GM18870 (cell line): Measurements from ENCODE around the gene QKI.
"Not testable (repeated sequence)": the region's sequence is repeated elsewhere in the genome, so short reads cannot be mapped to it uniquely, and the experiment has no call there.

ENCODE experiments used
- ATAC-seq: cut with Tn5 transposase; IDR thresholded peaks from one replicate; pipeline ENCODE4 v1.9.1; 2021; ENCODE audit warnings: moderate library complexity; ENCODE audit not compliant: unreplicated experiment

The QKI gene

DNA sequence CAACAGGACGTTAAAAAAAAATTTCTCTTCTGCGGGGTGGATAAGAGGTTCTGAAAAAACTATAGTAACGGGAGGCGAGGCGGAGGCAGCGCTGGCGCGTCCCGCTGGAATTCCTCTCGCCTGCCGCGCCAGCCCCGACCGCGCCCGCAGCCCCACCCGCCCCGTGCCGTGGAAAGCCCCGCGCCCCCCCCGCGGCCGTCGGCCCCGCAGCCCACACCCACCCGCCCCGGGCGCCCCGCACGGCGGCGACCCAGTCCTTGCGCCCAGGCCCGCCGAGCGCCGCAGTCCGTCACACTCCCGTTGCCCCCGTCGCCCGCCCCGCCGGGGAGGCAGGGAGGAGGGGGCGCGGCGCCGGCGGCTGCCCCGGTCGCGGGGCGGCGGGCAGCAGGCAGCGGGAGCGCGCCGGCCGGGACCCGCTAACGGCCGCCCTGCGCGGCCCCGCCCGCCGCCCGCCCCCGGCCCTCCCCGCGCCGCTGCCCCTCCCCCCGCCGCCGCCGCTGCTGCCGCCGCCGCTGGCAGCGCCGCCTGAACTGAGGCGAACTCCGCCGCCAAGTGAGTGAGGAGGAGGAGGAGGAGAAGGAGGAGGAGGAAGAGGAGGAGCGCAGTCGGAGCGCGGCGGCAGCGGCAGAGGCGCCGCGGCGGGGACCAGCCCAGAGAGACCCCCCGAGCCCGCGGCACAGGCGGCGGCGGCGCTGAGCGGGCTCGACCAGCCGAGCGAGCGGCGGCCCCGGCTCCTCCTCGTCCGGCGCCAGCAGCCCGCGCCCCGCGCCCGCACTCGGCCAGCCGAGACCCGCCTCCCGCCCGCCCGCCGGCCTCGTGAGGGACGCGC is at the start of gene QKI:
QKI (plus strand) TSS at position 602 of the 829 bp plus-strand sequence. CDS start 476 bp downstream, outside the sequence.
- no peak for ATAC-seq

DNA sequence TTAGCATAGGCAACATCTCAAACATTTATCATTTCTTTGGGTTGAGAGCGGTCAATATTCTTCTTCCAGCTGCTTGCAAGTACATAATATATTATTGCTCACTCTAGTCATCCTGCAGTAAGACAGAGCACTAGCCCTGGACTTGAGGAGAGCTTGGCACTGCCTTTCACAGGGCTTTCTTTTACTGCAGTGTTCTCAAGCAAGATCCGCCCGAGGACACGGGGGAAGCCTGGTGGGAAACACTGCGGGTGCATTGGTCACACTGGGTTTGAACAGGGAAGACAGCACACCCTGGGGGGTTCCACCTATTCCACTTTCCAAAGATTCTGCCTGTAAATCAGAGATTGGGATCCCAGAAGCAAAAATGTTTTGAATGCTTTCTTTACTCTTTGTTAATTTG is 48.2 kb upstream of the QKI start:
- ATAC-seq: no peak

DNA sequence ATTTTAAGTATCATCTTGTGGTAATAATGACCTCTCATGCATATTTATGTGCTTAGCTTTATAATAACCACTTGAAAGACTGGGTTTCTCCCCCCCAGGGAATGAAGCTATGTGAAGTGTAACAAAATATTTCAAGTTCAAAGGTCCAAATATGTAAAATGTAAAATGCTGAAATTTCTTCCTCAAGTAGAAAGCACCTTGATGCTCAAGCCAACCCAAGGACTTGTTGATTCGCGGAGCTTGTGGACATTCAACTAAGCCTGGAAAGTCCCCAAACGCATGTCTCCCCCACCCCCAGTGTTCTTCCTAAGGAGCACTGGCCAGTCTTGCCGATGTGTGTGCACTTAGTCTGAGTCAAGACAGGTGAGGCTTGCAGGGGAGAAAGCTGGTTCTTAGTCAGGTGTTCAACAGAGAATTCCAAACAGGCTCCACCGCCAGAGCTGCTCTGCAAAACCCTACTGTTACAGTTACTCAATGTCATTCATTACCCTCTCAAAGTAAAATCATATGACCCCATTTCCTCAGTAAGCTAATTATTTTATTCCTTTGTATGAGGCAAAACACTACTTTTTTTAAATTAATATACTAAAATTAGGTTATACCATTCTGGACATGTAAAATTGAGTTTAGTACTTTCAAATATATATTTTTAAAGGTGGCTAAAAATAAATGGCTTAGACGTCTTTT is 46.9 kb upstream of the QKI start:
- ATAC-seq: no peak

DNA sequence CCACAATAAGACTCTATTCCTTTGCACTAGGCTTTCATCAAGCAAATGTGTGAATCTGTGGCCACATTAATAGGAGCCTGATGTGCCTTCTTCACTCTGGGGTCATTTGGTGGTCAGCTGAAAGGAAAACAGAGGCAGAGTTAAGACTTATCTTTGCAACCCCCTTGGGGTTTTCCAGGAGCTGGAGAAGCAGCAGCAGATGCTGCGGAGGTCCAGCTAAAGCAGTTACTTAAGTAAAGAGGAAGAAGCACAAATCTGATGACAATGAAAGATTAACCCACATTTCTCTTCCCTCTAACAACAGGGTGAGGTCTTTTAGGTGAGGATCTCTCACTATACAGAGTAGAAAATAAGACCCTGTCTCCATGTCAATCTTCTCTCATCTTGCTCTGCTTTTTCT is 45.4 kb upstream of the QKI start:
- ATAC-seq: no peak

DNA sequence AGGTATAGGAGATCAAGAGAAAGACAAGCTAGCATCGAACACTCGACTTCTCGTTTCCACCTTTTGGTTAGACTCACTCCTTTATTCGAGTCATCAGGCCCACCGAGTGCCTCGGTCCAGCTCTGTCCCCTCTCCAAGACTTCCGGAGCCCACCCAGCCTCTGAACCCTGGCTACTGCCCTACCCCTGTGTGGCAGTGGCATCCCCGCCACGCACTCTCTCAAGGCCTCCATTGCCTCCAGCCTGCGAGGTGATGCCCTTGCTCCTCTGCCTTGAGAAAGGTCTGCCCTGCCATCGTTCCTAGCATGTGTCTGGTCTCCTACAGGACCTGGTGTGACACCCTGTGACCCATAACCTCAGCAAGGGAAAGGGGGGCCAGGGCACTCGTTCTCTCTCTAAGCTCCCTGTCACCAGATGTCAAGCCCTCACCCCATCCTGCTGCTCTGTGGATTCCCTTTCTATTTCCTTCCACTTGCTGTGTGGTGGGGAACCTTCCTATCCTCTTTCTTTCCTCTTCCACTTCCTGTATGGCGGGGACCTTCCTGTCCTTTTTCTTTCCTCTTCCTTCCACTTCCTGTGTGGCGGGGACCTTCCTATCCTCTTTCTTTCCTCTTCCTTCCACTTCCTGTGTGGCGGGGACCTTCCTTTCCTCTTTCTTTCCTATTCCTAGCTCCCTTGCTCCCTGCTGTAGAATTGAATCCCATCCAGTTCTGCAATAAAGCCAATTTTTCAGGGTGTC is 44.7 kb upstream of the QKI start:
- no peak for ATAC-seq

DNA sequence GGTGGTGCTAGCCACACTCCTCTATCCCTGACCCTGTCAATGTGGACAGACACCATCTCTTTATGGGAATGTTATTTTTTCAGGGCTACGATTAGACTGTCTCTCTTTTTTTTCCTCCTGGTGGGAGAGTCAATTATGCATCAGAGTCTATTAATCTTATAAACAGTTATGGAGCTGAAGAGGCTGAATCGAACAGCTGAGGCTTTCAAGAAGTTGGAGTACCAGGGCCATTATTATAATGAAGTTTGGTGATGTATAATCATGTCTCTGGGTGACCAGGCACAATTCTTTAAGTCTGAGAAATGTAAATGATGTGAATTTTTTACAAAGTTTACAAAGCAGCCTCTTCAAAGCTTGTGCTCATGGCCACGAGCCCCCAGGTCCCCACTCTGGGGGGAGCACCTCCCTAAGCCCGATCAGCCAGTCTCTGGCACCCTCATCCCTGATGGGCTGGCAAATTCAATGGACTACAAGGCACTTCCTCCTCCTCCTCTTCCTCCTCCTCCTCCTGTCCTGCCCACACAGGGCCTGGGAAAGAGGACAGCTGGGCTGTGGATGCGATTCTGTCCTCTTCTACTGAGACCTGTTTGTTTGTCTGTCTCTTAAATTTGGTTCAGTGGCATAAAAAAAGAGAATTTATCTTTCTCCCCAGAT is 43.9 kb upstream of the QKI start:
- ATAC-seq: no peak

DNA sequence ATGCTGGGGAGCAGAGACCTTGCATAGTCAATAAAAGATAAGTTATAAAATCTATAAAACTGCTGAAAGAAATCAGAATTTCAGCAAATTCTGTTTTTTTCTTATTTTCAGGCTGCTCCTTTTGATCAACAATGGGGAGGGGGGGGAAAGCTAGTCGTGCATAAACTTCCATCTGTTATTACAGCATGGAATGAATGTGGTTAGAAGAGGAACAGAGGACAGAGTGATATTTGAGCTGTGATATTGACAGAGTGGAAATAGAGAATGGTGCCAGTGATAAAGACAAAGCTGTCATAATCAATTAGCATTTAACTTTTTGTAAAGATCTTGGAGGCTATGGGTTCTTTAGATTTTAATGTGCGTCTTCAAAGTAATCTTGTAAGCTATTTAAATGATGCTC is 43.4 kb upstream of the QKI start:
- ATAC-seq: no peak

DNA sequence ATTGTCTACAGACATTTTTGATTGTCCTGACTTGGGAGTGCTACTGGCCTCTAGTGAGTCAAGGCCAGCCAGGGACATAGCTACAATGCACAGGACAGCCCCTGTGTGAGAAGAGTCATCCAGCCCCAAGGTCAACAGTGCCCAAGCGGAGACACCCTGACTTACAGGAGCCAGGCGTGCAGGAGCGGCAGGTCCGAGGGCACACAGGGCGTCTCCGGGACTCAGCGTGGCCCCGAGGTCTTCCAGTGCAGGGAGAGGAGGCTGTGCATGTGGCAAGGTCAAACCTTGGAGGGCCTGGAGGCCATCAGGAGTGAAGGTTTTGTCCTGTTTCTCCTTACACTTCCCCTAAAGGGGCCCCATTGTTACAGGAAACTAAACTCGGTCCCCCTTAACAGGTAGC is 41.3 kb upstream of the QKI start:
- no peak for ATAC-seq

DNA sequence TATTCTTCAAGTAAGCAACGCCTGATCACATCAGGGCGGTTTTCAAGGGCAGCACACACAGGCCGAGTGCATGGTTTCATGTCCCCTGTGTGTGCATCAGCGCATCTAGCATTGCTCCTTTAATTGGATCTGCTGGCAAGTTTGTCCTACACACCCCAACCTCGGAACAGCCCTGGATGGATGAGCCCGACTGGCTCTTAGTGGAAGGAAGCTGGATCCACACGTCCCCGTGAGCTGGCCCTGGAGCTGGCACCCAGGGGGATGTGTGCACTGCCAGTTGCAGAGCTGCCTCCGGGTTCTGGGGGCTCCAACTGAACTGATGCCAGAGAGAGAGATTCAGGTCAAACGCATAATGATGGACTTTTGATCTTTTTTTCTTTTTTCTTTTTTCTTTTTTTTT is 39.2 kb upstream of the QKI start:
- no peak for ATAC-seq

DNA sequence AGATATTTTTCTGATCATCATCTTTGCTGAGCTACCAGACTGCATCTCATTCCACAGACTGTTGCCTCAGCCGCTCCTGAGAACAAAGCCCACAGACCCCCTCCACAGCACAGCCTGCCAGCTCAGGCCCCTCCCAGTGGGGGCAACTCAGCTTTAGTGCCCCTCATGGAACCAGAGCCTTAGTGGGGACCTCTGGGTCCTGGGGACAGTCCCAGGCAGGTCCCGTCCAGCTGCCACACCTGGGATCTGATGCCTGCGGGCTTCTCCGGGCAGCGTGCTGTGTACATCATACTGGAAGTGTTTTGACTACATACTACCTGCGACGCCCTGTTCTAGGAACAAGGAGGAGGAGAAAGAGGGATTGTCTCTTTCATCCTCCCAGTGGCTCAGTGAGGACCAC is 38.3 kb upstream of the QKI start:
- no peak for ATAC-seq

DNA sequence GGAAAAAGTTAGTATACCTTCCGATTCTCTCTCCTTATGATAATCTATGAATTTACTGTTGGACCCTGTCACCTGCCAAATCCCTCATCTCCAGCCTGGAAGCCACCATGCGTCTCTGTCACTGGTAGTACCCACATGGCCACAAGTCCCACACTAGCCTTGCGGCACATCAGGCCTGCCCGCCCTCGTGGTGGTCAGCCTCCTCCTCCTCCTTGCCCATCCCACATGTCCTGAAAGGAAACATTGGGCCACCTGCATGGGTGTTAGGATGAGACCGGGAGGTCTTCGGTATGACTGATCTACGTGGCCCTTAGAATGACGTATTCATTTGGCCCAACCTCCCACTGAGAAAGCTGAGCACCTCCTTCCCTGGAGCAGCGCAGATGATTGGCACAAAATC is 37.0 kb upstream of the QKI start:
- ATAC-seq: no peak

DNA sequence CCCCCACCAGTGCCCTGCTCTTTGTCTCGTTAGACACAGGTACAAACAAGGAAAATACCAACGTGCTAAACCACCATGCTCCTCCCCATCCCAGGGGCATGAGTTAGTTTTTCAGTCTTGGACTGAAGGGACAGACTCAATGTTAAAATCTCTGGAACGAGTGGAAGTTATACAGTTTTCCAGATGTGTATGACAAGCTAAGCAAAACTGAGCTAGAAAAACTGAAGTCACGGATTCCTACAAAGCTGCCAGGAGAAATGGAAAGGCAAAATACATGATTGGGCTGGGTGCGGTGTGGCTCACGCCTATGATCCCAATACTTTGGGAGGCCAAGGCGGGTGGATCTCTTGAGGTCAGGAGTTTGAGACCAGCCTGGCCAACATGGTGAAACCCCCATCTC is 34.3 kb upstream of the QKI start:
- no peak for ATAC-seq

DNA sequence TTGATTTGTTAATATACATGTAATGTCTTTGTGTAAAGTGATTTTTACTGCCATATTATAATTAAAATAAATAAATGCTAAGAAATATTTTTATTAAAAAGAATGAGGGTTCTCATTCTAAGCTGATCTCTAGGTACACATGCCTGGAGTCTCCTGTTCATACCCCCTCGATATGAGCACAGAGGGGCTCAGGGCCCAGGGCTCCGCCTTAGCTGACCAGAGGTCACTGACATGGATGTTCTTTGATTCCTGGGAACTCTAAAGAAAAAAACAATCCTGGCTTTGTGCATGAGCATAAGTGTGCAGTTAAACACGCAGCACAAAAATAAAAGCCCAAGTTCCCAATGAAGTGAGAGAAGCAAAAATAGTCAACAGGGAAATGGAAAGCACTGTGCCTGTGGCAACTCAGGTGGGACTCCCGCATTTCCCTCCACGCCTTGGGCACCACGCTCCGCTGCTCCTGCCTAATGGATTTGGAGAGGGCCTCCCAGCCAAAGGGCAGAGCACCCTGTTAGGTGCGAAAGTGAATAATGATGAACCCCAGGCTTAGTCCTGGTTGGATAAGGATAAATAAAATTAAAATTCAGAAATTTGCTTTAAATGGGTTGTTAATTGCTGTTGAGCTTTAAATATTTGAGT is 33.3 kb upstream of the QKI start:
- ATAC-seq: no peak

DNA sequence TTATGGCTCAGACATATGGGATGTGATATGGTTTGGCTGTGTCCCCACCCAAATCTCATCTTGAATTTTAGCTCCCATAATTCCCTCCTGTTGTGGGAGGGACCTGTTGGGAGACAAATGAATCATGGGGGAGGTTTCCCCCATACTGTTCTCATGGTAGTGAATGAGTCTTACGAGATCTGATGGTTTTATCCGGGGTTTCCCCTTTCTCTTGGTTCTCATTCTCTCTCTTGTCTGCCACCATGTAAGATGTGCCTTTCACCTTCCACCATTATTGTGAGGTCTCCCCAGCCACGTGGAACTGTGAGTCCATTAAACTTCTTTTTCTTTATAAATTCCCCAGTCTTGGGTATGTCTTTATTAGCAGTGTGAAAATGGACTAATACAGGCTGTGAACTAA is 31.1 kb upstream of the QKI start:
- ATAC-seq: not testable (repeated sequence)

DNA sequence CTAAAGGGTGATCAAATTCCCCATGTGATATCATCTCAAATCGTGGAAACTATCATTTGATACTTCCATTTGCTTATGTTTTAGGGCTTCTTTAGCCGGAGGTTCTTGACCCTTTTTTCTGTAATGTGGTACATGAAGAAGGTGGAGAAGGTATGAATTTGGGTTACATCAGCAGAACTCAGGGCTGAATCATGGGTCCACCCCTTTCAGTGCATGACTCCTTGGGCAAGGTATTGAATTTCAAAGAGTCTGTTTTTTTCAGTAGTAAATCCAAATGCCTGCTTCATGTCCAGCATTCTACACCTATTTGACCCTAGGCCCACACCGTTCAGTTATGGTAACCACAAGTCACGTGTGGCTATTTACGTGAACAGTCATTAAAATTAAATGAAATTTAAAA is 30.6 kb upstream of the QKI start:
- no peak for ATAC-seq

DNA sequence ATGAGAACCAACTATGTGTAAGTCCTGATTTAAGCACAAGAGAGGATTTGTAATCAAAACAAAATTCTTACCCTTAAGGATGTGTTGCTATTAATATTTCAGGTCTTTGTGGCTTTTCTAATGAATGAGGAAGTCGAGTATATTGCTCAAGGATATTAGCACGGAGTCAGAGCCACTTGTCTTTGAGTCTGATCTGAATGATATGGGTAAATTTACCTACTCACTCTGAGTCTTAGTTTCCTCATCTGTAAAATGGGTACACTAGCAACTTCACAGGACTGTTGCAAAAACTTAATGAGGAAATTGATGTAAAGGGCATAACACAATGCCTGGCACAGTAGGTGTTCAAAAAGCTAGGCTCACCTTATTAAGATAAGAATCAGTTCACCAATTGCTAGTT is 30.0 kb upstream of the QKI start:
- no peak for ATAC-seq

DNA sequence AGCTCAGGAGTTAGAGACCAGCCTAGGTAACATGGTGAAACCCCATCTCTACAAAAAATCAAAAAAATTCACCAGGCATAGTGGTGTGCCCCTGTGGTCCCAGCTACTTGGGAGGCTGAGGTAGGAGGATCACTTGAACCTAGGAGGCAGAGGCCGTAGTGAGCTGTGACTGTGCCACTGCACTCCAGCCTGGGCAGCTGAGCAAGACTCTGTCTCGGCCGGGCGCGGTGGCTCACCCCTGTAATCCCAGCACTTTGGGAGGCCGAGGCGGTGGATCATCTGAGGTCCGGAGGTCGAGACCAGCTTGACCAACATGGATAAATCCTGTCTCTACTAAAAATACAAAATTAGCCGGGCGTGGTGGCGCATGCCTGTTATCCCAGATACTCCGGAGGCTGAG is 29.0 kb upstream of the QKI start:
- ATAC-seq: not testable (repeated sequence)

DNA sequence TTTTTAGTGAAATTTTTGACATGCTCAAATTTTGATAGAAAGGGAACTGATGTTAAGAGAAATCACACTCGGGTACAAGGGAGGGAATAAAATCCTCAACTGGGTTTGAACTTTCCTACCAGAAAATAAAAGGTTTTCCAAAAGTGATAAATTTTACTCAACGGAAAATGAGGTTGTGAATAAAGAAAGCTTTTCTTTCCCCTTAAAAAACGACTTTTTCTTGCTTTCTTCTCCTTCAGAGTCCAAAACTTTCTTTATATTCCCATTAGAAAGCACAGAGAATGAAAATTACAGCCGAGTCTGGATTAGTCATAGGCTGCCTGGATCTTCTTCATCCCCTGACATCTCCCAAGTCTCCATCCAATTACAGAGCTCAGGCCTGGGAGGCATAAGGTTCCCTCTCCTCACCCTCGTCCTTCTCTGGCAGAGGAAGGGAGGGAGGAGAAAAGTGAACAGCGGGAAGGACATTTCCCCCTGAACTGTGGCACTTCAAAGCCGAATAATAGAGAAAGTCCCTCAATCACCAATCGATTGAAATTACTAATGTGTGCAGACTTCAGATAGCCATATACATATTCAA is 28.1 kb upstream of the QKI start:
- no peak for ATAC-seq

DNA sequence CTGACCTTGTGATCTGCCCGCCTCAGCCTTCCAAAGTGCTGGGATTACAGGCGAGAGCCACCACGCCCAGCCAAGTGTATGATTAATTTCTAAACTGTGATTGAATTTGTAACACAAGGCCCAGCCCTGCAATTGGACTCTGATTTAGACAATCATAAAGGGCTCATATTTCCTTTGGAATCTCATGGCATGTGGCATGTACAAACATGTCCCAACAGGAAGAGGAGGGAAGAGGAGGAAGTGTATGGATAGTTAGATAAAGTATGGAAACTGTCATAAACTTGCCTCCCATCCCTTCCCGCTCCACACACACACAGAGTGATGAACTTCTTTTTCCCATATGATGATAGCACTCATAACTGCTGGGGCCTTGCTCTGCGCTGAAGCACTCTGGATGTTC is 27.2 kb upstream of the QKI start:
- ATAC-seq: no peak

DNA sequence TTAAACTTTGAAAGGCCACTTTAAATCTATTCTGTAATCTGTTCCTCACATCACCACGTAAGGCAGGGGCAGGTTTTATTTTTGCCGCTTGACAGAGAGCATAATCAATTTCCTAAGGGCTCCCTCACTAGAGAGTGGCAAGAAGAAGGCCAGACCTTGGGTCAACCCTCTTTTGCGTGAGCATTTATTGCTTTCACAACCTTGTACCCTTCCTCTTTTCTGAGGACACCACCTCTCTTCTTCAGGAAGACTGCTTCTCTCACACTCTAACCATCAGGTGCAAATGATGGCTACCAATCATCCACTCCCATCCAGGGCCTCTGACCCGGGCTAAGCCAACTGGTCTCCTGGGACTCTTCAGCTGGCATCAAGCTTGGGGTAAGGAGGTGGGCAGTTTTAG is 25.2 kb upstream of the QKI start:
- ATAC-seq: no peak

DNA sequence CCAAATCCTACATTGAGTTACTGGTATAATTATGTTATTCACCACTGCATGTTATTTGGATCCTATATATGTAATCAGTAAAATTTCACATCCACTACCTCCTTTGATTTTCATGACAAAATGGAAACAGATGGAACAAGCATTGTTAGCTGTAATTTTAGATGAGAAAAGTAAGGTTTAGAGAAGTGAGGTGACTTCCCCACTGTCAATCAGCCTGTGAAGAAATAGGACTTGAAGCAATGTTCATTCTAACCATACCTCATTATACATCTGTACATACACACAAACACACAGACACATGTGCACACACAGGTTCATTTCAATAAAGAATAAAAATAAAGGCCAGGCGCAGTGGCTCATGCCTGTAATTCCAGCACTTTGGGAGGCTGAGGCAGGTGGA is 23.7 kb upstream of the QKI start:
- no peak for ATAC-seq
